Tibial artery (tissue), 4 donors: Measurements from ENCODE around the gene TPI1.

Source experiments
- DNase-seq, 2 donors: peaks; one replicate each; pipeline ENCODE4 v3.0.0-alpha.2; 2019
- H3K27ac ChIP-seq, 2 donors: fragments of 200-600 bp; sonication (generic) in 1 of 2; 1 replicate in 1 of 2; 2 replicates in 1 of 2; pipeline ENCODE4 v1.5.1; 2018 to 2019; ENCODE audit warnings: mild to moderate bottlenecking in 1 of 2
- H3K27me3 ChIP-seq, 2 donors: fragments of 200-600 bp; sonication (generic) in 1 of 2; one replicate each; pipeline versions ENCODE4 v1.5.1 to v1.6.0; 2016 to 2019
- H3K36me3 ChIP-seq, 3 donors: fragments of 200-600 bp; sonication (generic) in 2 of 3; one replicate each; pipeline ENCODE4 v1.5.1; 2016 to 2019; ENCODE audit warnings: mild to moderate bottlenecking in 2 of 3
- H3K4me1 ChIP-seq, 4 donors: fragments of 200-600 bp; sonication (generic) in 2 of 4; 1 replicate in 3 of 4; 2 replicates in 1 of 4; pipeline ENCODE4 v1.5.1; 2016 to 2019
- H3K4me3 ChIP-seq, 2 donors: fragments of 200-600 bp; sonication (generic) in 1 of 2; 1 replicate in 1 of 2; 2 replicates in 1 of 2; pipeline ENCODE4 v1.5.1; 2018 to 2019; ENCODE audit warnings: mild to moderate bottlenecking in 2 of 2
- H3K9me3 ChIP-seq, 3 donors: fragments of 200-600 bp; sonication (generic) in 1 of 3; one replicate each; pipeline ENCODE4 v1.5.1; 2016 to 2019
- CTCF ChIP-seq, 2 experiments: fragments of 200-600 bp in 1 of 2; fragments of 450-650 bp in 1 of 2; IDR thresholded peaks; one replicate each; pipeline ENCODE4 v1.5.1; 2017 to 2019; ENCODE audit warnings: antibody characterized with exemption in 2 of 2, mild to moderate bottlenecking in 1 of 2, moderate library complexity in 1 of 2
- intact Hi-C: fragments of 100-400 bp; cut with DNase I; formaldehyde crosslinking; loops from one replicate; pipeline ENCODE4 v1.15.0; 2023; ENCODE audit warnings: low total_unique reads

TPI1 gene

GRCh38 chr12:6820166-6820565 is 47.2 kb upstream of the TPI1 start:
- no peak for TF ChIP-seq CTCF (IDR thresholded peaks at IDR 0.05)
- H3K4me3 ChIP-seq: no peak overlapping the region

GRCh38 chr12:6821591-6822425 is 45.5 kb upstream of the TPI1 start, which contains the start of gene GPR162:
Gene GPR162, plus strand, starts transcription at chr12:6821821. Its CDS starts 2,078 bp downstream, at chr12:6823899.
- TF ChIP-seq CTCF (IDR thresholded peaks at IDR 0.05): no peak
- Histone ChIP-seq H3K4me1 (peaks cover 0 to 27% (median 22%) of the 10 kb centered on the region in 4 donors), H3K27me3 (peaks cover 0 to 67% of the 10 kb centered on the region in 2 donors), H3K36me3 (no peaks in the 10 kb centered on the region), H3K9me3 (no peaks in the 10 kb centered on the region), H3K27ac (peak within 1 kb of the TSS in 1 of 2 donors; percentile 3), H3K4me3 (peak within 1 kb of the TSS; percentile 43 to 53)
- intact Hi-C loops: no loop called here
- no peak for DNase-seq

More at GRCh38 chr12:6820166-6820565, 47.2 kb upstream of the TPI1 start:
- H3K9me3 ChIP-seq: no peaks in the 10 kb centered on the region
- peaks cover 0 to 68% of the 10 kb centered on the region in 2 donors for H3K27me3 ChIP-seq
- H3K36me3 ChIP-seq: no peaks in the 10 kb centered on the region
- DNase-seq: no peak
- peaks cover 0 to 18% (median 15%) of the 10 kb centered on the region in 4 donors for H3K4me1 ChIP-seq
- H3K27ac ChIP-seq: no peak overlapping the region
- intact Hi-C loops: no loop called here

- Histone ChIP-seq H3K4me3 (no peak overlapping the region), H3K36me3 (no peaks in the 10 kb centered on the region), H3K4me1 (peaks cover 0 to 34% (median 29%) of the 10 kb centered on the region in 4 donors), H3K27me3 (peaks cover 0 to 65% of the 10 kb centered on the region in 2 donors), H3K9me3 (no peaks in the 10 kb centered on the region), H3K27ac (no peak overlapping the region)
- TF ChIP-seq CTCF (IDR thresholded peaks at IDR 0.05): no peak
- intact Hi-C loops: no loop called here
- no peak for DNase-seq
Measured at GRCh38 chr12:6822426-6823135, 44.8 kb upstream of the TPI1 start.

- Histone ChIP-seq H3K27me3 (peaks cover 0 to 62% of the 10 kb centered on the region in 2 donors), H3K9me3 (no peaks in the 10 kb centered on the region), H3K27ac (no peak overlapping the region), H3K4me3 (no peak overlapping the region), H3K36me3 (no peaks in the 10 kb centered on the region), H3K4me1 (peaks cover 0 to 40% (median 35%) of the 10 kb centered on the region in 4 donors)
- DNase-seq: no peak
- TF ChIP-seq CTCF (IDR thresholded peaks at IDR 0.05): no peak
- intact Hi-C loops: no loop called here
Measured at GRCh38 chr12:6823182-6824084, 43.9 kb upstream of the TPI1 start.
